IPS-18a (cell line): ENCODE data around the gene CRIP3.
"Not testable (repeated sequence)": the region's sequence is repeated elsewhere in the genome, so short reads cannot be mapped to it uniquely, and the experiment has no call there.

Experiments
- H3K27ac ChIP-seq: one replicate; pipeline ENCODE4 v1.5.1; 2013; ENCODE audit warnings: low read length
- H3K27me3 ChIP-seq: one replicate; pipeline ENCODE4 v1.6.1; 2013; ENCODE audit warnings: mild to moderate bottlenecking, low read length; ENCODE audit not compliant: control insufficient read depth, insufficient read depth
- H3K36me3 ChIP-seq: one replicate; pipeline ENCODE4 v1.6.1; 2013; ENCODE audit warnings: low read depth, low read length; ENCODE audit not compliant: control insufficient read depth
- H3K4me1 ChIP-seq: one replicate; pipeline ENCODE4 v1.6.1; 2013; ENCODE audit warnings: low read depth, low read length; ENCODE audit not compliant: control insufficient read depth
- H3K4me3 ChIP-seq: one replicate; pipeline ENCODE4 v1.5.1; 2013; ENCODE audit warnings: low read length
- H3K9ac ChIP-seq: one replicate; pipeline ENCODE4 v1.6.1; 2013; ENCODE audit warnings: mild to moderate bottlenecking, low read length, moderate library complexity
- H3K9me3 ChIP-seq: one replicate; pipeline ENCODE4 v1.6.1; 2013; ENCODE audit warnings: low read depth, low read length; ENCODE audit not compliant: control insufficient read depth

Gene CRIP3

GRCh38 chr6:43304882-43305281 is 3.7 kb downstream of the CRIP3 start:
- Histone ChIP-seq H3K27me3 (peaks cover 5% of the 10 kb centered on the region), H3K4me3 (no peak overlapping the region), H3K9ac (no peak overlapping the region), H3K27ac (no peak overlapping the region), H3K36me3 (no peaks in the 10 kb centered on the region), H3K4me1 (peaks cover 16% of the 10 kb centered on the region), H3K9me3 (no peaks in the 10 kb centered on the region)

- Histone ChIP-seq H3K27me3 (peaks cover 4% of the 10 kb centered on the region), H3K9me3 (no peaks in the 10 kb centered on the region), H3K4me1 (peaks cover 16% of the 10 kb centered on the region), H3K27ac (no peak overlapping the region), H3K4me3 (no peak overlapping the region), H3K9ac (no peak overlapping the region), H3K36me3 (no peaks in the 10 kb centered on the region)
Observed at GRCh38 chr6:43304361-43304760, 4.3 kb downstream of the CRIP3 start.

- peaks cover 10% of the 10 kb centered on the region for H3K4me1 ChIP-seq
- H3K36me3 ChIP-seq, result no peaks in the 10 kb centered on the region
- no peak overlapping the region for H3K27ac ChIP-seq
- H3K9ac ChIP-seq, result no peak overlapping the region
- H3K9me3 ChIP-seq, result no peaks in the 10 kb centered on the region
- H3K4me3 ChIP-seq, result no peak overlapping the region
- H3K27me3 ChIP-seq, result no peaks in the 10 kb centered on the region
Observed at GRCh38 chr6:43303751-43304331, 4.8 kb downstream of the CRIP3 start.

GRCh38 chr6:43303006-43303405 is 5.6 kb downstream of the CRIP3 start:
- not testable (repeated sequence) for H3K9me3 ChIP-seq, H3K27ac ChIP-seq

GRCh38 chr6:43302126-43302525 is 6.5 kb downstream of the CRIP3 start:
- Histone ChIP-seq H3K4me3 (no peak overlapping the region), H3K27me3 (no peaks in the 10 kb centered on the region), H3K9me3 (no peaks in the 10 kb centered on the region), H3K4me1 (peaks cover 4% of the 10 kb centered on the region), H3K9ac (no peak overlapping the region), H3K36me3 (no peaks in the 10 kb centered on the region), H3K27ac (no peak overlapping the region)

More at GRCh38 chr6:43303006-43303405, 5.6 kb downstream of the CRIP3 start:
- H3K9ac ChIP-seq, H3K4me1 ChIP-seq, H3K27me3 ChIP-seq, H3K36me3 ChIP-seq, H3K4me3 ChIP-seq: not testable (repeated sequence)

GRCh38 chr6:43301081-43301870 is 7.3 kb downstream of the CRIP3 start:
- no peak overlapping the region for H3K4me3 ChIP-seq
- H3K9ac ChIP-seq, result no peak overlapping the region
- no peaks in the 10 kb centered on the region for H3K36me3 ChIP-seq
- no peaks in the 10 kb centered on the region for H3K27me3 ChIP-seq
- no peak overlapping the region for H3K27ac ChIP-seq
- H3K9me3 ChIP-seq, result no peaks in the 10 kb centered on the region
- H3K4me1 ChIP-seq, result peaks cover 4% of the 10 kb centered on the region

- H3K36me3 ChIP-seq, result no peaks in the 10 kb centered on the region
- H3K27me3 ChIP-seq, result no peaks in the 10 kb centered on the region
- no peaks in the 10 kb centered on the region for H3K4me1 ChIP-seq
- no peaks in the 10 kb centered on the region for H3K9me3 ChIP-seq
- no peak overlapping the region for H3K27ac ChIP-seq
- no peak overlapping the region for H3K9ac ChIP-seq
- H3K4me3 ChIP-seq, result no peak overlapping the region
Observed at GRCh38 chr6:43299338-43300293, 9.0 kb downstream of the CRIP3 start.

GRCh38 chr6:43298565-43299337 is 9.9 kb downstream of the CRIP3 start:
- H3K9me3 ChIP-seq, result no peaks in the 10 kb centered on the region
- no peaks in the 10 kb centered on the region for H3K27me3 ChIP-seq
- no peak overlapping the region for H3K27ac ChIP-seq
- no peak overlapping the region for H3K9ac ChIP-seq
- no peaks in the 10 kb centered on the region for H3K4me1 ChIP-seq
- no peak overlapping the region for H3K4me3 ChIP-seq
- no peaks in the 10 kb centered on the region for H3K36me3 ChIP-seq

GRCh38 chr6:43297644-43298564 is 10.7 kb downstream of the CRIP3 start, which contains the start of gene SLC22A7:
Gene SLC22A7, plus strand, starts transcription at chr6:43298260. Its CDS starts 99 bp downstream, at chr6:43298359.
- no peaks in the 10 kb centered on the region for H3K36me3 ChIP-seq

GRCh38 chr6:43296780-43297497 is 11.7 kb downstream of the CRIP3 start:
- no peaks in the 10 kb centered on the region for H3K4me1 ChIP-seq
- no peaks in the 10 kb centered on the region for H3K27me3 ChIP-seq
- no peak overlapping the region for H3K4me3 ChIP-seq
- no peak overlapping the region for H3K9ac ChIP-seq
- H3K36me3 ChIP-seq, result no peaks in the 10 kb centered on the region
- no peak overlapping the region for H3K27ac ChIP-seq
- H3K9me3 ChIP-seq, result no peaks in the 10 kb centered on the region

More at GRCh38 chr6:43297644-43298564, 10.7 kb downstream of the CRIP3 start, which contains the start of gene SLC22A7:
- Histone ChIP-seq H3K9me3 (no peaks in the 10 kb centered on the region), H3K27me3 (no peaks in the 10 kb centered on the region), H3K27ac (no peak within 1 kb of the TSS), H3K9ac (no peak within 1 kb of the TSS), H3K4me1 (no peaks in the 10 kb centered on the region), H3K4me3 (no peak within 1 kb of the TSS)
